Heart right ventricle (tissue), 16 donors: Measurements from ENCODE around the gene C15orf62. TPM values are rescaled to one million over a fixed set of nuclear protein-coding genes. Genes with fewer than 3 reads are reported as not detected.

ENCODE experiments used
- ATAC-seq, 8 donors: fragments of 200-7000 bp; cut with Tn5 transposase; one replicate each; pipeline ENCODE4 v1.9.1; 2020; ENCODE audit warnings: mild to moderate bottlenecking in 8 of 8, moderate library complexity in 8 of 8, moderate number of reproducible peaks in 1 of 8
- DNase-seq, 2 donors: peaks; one replicate each; pipeline ENCODE4 v3.0.0-alpha.2; 2020
- H3K27ac ChIP-seq, 10 donors: fragments of 200-600 bp; sonication (generic) in 2 of 10; one replicate each; pipeline versions ENCODE4 v1.5.0 to v1.8.0; 2020 to 2022; ENCODE audit warnings: mild to moderate bottlenecking in 3 of 10
- H3K27me3 ChIP-seq, 7 donors: fragments of 200-600 bp; one replicate each; pipeline ENCODE4 v1.8.0; 2021 to 2022; ENCODE audit warnings: mild to moderate bottlenecking in 2 of 7
- H3K36me3 ChIP-seq, 9 donors: fragments of 200-600 bp; sonication (generic) in 1 of 9; one replicate each; pipeline versions ENCODE4 v1.5.0 to v1.8.0; 2020 to 2022; ENCODE audit warnings: mild to moderate bottlenecking in 2 of 9
- H3K4me1 ChIP-seq, 9 donors: fragments of 200-600 bp; sonication (generic) in 1 of 9; one replicate each; pipeline versions ENCODE4 v1.5.0 to v1.8.0; 2020 to 2022; ENCODE audit warnings: mild to moderate bottlenecking in 4 of 9
- H3K4me3 ChIP-seq, 10 donors: fragments of 200-600 bp; sonication (generic) in 2 of 10; one replicate each; pipeline versions ENCODE4 v1.5.0 to v1.8.0; 2020 to 2022; ENCODE audit warnings: mild to moderate bottlenecking in 7 of 10, moderate library complexity in 2 of 10
- H3K9me3 ChIP-seq, 11 donors: fragments of 200-600 bp in 10 of 11; sonication (generic) in 2 of 11; one replicate each; pipeline versions ENCODE4 v1.5.0 to v1.8.0; 2013 to 2022; ENCODE audit warnings: mild to moderate bottlenecking in 2 of 11, control low read depth in 1 of 11, moderate library complexity in 1 of 11
- WGBS, 2 donors: extraction: QIAGEN DNeasy Blood & Tissue Kit; methylation state at CpG; one replicate each; pipeline ENCODE4 v1.1.7; 2013; ENCODE audit warnings: inconsistent platforms in 1 of 2; 5-methylcytosine and 5-hydroxymethylcytosine counted together
- intact Hi-C, 10 donors: fragments of 100-400 bp; cut with DNase I; formaldehyde crosslinking; loops; one replicate each; pipeline versions ENCODE4 v1.11.1 to v1.14.2; 2022
- polyA plus RNA-seq, 2 donors: library from polyadenylated mRNA; stranded (reverse); fragments of 200-250 nt; gene quantifications; one replicate each; pipeline ENCODE4 v1.2.3, GENCODE V29; 2013
- total RNA-seq, 10 donors: library from RNA; stranded (reverse); fragmentation: NEBNext Ultra II Directional in 3 of 10; extraction: Animal tissue kit (Norgen Biotek cat#: 25700) in 3 of 10; gene quantifications; one replicate each; pipeline versions ENCODE4 v1.2.1 to v1.2.4, GENCODE V29; 2021 to 2023
- TF ChIP-seq, protein P1 (sequence below), 9 donors: fragments of 200-600 bp; sonication (generic) in 2 of 9; IDR thresholded peaks; one replicate each; pipeline versions ENCODE4 v1.5.0 to v1.8.0; 2021 to 2022; ENCODE audit warnings: antibody characterized with exemption in 9 of 9, mild to moderate bottlenecking in 5 of 9, moderate library complexity in 1 of 9
- donor health status: Arrhythmogenic right ventricular cardiomyopathy.
- donor health status: ischemic (EF 13 %, LVEDD 7.1; RV severe dilation, severe dysfunction).
- donor health status: healthy with polysubstance abuse.
- donor health status: DM: no; HTN: yes; CAD: no.
- donor health status: DM: no; HTN: no; CAD: no.
- donor health status: ischemic (EF 25% LVEDD 6.9; RV normal size, moderate dysfunction).
- donor health status: ischemic (EF 25% LVEDD 5.7; RV mildly dilated, moderate dysfunction).
- donor health status: healthy.
- donor health status: DM: yes; HTN: yes; CAD: no.
- donor health status: Ischemic cardiomyopathy.
- donor health status: ischemic (EF 35%, LVEDD 5.7; RV mildly dilated, moderate dysfunction).
- donor health status: nonischemic (EF 11% LVEDD 7.7; RV severe dilation, severe dysfunction).
- donor health status: DM: yes; HTN: yes; CAD: no.
- donor health status: PGD.
- donor health status: ischemic (EF 29% LVEDD 5.4; RV normal size, mild dysfunction).
- donor health status: nonischemic (EF 23%, LVEDD 6.1; RV moderate dilation, normal function).

Gene C15orf62
- total and polyA plus RNA-seq, 12 donors, result 0.10 to 0.32 (median 0.15) TPM; not detected in 7

GRCh38 chr15:40744815-40745152 lies 25.0 kb upstream of the C15orf62 start:
- Histone ChIP-seq H3K9me3 (no peaks in the 10 kb centered on the region), H3K27me3 (no peaks in the 10 kb centered on the region), H3K36me3 (peaks cover 0 to 98% (median 26%) of the 10 kb centered on the region in 9 donors), H3K4me3 (no peak overlapping the region), H3K4me1 (peaks cover 0 to 45% (median 0%) of the 10 kb centered on the region in 9 donors), H3K27ac (peak overlapping the region in 1 of 10 donors; percentile 68)
- 67 to 70% methylated on average over 5 of the region's 5 CpGs for WGBS, 2 donors
- no peak for DNase-seq
- TF ChIP-seq, protein P1, sequence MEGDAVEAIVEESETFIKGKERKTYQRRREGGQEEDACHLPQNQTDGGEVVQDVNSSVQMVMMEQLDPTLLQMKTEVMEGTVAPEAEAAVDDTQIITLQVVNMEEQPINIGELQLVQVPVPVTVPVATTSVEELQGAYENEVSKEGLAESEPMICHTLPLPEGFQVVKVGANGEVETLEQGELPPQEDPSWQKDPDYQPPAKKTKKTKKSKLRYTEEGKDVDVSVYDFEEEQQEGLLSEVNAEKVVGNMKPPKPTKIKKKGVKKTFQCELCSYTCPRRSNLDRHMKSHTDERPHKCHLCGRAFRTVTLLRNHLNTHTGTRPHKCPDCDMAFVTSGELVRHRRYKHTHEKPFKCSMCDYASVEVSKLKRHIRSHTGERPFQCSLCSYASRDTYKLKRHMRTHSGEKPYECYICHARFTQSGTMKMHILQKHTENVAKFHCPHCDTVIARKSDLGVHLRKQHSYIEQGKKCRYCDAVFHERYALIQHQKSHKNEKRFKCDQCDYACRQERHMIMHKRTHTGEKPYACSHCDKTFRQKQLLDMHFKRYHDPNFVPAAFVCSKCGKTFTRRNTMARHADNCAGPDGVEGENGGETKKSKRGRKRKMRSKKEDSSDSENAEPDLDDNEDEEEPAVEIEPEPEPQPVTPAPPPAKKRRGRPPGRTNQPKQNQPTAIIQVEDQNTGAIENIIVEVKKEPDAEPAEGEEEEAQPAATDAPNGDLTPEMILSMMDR (IDR thresholded peaks at IDR 0.05), result no peak
- peak in 1 of 8 donors; percentile 3 for ATAC-seq
- intact Hi-C loops, result loop anchor here in 1 of 10 donors (5.0 kb wide), 1 partner anchor 52 kb away; no protein-coding TSS in a partner anchor

DNA sequence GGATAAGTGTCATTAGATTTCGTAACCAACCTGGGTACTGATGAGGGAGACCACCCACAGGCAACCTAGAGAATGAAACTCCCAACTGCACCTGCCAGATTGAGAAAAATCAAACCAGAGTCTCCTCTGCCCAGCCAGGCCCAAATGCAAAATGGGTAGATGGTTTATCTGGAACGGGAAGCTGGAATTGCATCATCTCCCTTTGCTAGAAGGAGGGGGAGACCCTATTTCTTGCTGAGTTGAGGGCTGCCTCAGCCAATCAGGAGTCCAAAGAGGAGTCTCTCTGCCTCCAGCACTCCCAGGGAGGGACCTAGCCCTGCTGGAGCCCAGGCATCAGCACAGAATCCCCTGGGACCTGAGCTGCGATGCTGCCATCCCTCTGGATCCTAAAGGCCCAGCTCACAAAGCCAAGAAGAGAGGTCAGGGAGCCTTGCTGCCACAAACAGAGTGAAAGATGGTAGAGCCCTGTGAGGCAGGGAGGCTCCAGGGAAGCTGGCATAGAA lies 22.8 kb upstream of the C15orf62 start:
- H3K36me3 ChIP-seq, result peaks cover 0 to 98% (median 33%) of the 10 kb centered on the region in 9 donors
- ATAC-seq (peak in 1 of 8 donors; percentile 52), DNase-seq (no peak)
- WGBS, 2 donors, result 60 to 64% methylated on average over 3 of the region's 3 CpGs
- peaks cover 0 to 45% (median 0%) of the 10 kb centered on the region in 9 donors for H3K4me1 ChIP-seq
- TF ChIP-seq, protein P1 (IDR thresholded peaks at IDR 0.05), result no peak
- no peak overlapping the region for H3K4me3 ChIP-seq
- H3K9me3 ChIP-seq, result no peaks in the 10 kb centered on the region
- intact Hi-C loops, result no loop called here
- H3K27me3 ChIP-seq, result no peaks in the 10 kb centered on the region
- no peak overlapping the region for H3K27ac ChIP-seq

DNA sequence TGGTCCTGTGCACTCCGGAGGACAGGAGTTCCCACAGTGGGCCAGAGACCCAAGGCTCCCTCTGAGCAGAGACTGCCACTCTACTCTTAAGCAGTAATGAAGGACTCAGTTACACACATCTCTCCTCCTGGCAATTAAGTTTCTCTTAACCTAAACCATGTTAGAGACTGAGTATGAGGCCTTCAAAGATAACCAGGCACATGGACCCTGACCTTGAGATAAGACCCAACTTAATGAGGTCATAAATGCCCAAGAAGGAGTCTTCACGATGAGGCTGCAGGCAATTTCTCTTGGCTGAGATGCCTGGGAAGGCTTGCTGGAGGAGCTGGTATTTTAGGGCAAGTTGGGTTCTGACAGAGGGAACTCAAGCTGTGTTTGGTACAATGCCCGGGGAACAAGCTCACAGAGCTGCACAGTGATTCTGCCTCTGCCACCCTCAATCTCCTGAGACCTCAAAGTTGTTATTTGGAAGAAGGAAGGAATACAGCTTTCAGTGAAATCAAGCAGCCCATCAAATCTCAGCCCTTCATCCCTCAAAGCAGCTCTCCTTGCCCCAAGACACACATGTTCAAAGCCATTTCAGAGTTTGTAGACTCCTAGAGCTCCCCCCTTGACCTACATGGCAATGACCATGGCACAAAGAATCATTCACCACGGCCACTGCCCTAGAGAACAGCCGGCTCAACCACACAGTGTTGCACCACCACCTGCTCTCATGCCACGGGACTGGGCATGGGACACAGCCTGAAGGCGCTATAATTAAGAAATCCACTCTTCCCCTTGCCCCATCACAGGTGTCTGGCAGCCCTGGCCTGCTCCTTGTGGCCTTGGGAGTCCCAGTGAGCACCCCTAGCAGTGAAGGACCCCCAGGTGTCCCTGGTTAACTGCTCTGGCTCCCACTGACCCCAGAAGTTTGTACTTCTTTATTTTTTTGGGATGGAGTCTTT lies 21.8 kb upstream of the C15orf62 start:
- H3K27ac ChIP-seq, result no peak overlapping the region
- intact Hi-C loops, result no loop called here
- H3K27me3 ChIP-seq, result no peaks in the 10 kb centered on the region
- no peaks in the 10 kb centered on the region for H3K9me3 ChIP-seq
- no peak overlapping the region for H3K4me3 ChIP-seq
- DNase-seq (no peak), ATAC-seq (peak in 1 of 8 donors; percentile 34)
- peaks cover 0 to 47% (median 0%) of the 10 kb centered on the region in 9 donors for H3K4me1 ChIP-seq
- H3K36me3 ChIP-seq, result peaks cover 0 to 98% (median 26%) of the 10 kb centered on the region in 9 donors
- 78 to 86% methylated on average over 7 of the region's 7 CpGs for WGBS, 2 donors
- TF ChIP-seq, protein P1 (IDR thresholded peaks at IDR 0.05), result no peak

GRCh38 chr15:40749151-40749630 lies 20.6 kb upstream of the C15orf62 start:
- DNase-seq (no peak), ATAC-seq (no peak)
- Histone ChIP-seq H3K27me3 (no peaks in the 10 kb centered on the region), H3K9me3 (no peaks in the 10 kb centered on the region), H3K4me1 (peaks cover 0 to 47% (median 7%) of the 10 kb centered on the region in 9 donors), H3K36me3 (peaks cover 0 to 88% (median 22%) of the 10 kb centered on the region in 9 donors), H3K27ac (no peak overlapping the region), H3K4me3 (no peak overlapping the region)
- TF ChIP-seq, protein P1 (IDR thresholded peaks at IDR 0.05), result no peak
- 97 to 99% methylated on average over 4 of the region's 4 CpGs for WGBS, 2 donors
- intact Hi-C loops, result no loop called here
